Measurements from ENCODE around the gene TRIP12. TPM values are rescaled to one million over a fixed set of nuclear protein-coding genes. Genes with fewer than 3 reads are reported as not detected.
"Not testable (repeated sequence)": the region's sequence is repeated elsewhere in the genome, so short reads cannot be mapped to it uniquely, and the experiment has no call there.

TRIP12 gene
- total RNA-seq, 1 donor from 2014 or later, result 79.4 TPM

- H3K27me3 ChIP-seq, result no peaks in the 10 kb centered on the region
- no peak for DNase-seq (ENCODE audit: low spot score in 2 of 2)
- H3K27ac ChIP-seq, result no peak overlapping the region
- H3K36me3 ChIP-seq, result no peaks in the 10 kb centered on the region
- H3K9me3 ChIP-seq, result no peaks in the 10 kb centered on the region
- no peaks in the 10 kb centered on the region for H3K4me1 ChIP-seq
- no peak for TF ChIP-seq CTCF (IDR thresholded peaks at IDR 0.05)
- intact Hi-C loops (cut with DNase I), result loop anchor here (1.0 kb wide), 1 partner anchor 10 kb away; no protein-coding TSS in a partner anchor
- no peak overlapping the region for H3K4me3 ChIP-seq
Measured at GRCh38 chr2:229927817-229928321, 6.1 kb upstream of the TRIP12 start.

GRCh38 chr2:229925201-229925600 is 3.4 kb upstream of the TRIP12 start:
- Histone ChIP-seq H3K4me1 (no peaks in the 10 kb centered on the region), H3K4me3 (no peak overlapping the region), H3K9me3 (no peaks in the 10 kb centered on the region), H3K36me3 (no peaks in the 10 kb centered on the region), H3K27me3 (no peaks in the 10 kb centered on the region), H3K27ac (no peak overlapping the region)
- no peak for TF ChIP-seq CTCF (IDR thresholded peaks at IDR 0.05)
- no peak for DNase-seq (ENCODE audit: low spot score in 2 of 2)
- intact Hi-C loops (cut with DNase I), result no loop called here

- DNase-seq (ENCODE audit: low spot score in 2 of 2); H3K36me3 ChIP-seq; H3K4me1 ChIP-seq; H3K9me3 ChIP-seq; H3K27me3 ChIP-seq; H3K27ac ChIP-seq; H3K4me3 ChIP-seq: not testable (repeated sequence)
- intact Hi-C loops (cut with DNase I), result loop anchor here (5.0 kb wide), 1 partner anchor 493 kb away; the partner anchor contains the start of gene SP100
Measured at GRCh38 chr2:229924541-229924940, 2.7 kb upstream of the TRIP12 start.

- H3K4me3 ChIP-seq, result peak within 1 kb of the TSS; percentile 95 to 98
- DNase-seq (ENCODE audit: low spot score in 2 of 2), result peak; percentile 45 to 92
- H3K27me3 ChIP-seq, result no peaks in the 10 kb centered on the region
- no peak for TF ChIP-seq CTCF (IDR thresholded peaks at IDR 0.05)
- peaks cover 0 to 10% of the 10 kb centered on the region in 2 donors for H3K4me1 ChIP-seq
- H3K36me3 ChIP-seq, result peaks cover 0 to 1% of the 10 kb centered on the region in 2 donors
- peak within 1 kb of the TSS; percentile 99 for H3K27ac ChIP-seq
- intact Hi-C loops (cut with DNase I), result loop anchor here (2.0 to 5.0 kb wide), 2 partner anchors 122 to 495 kb away; partner anchors contain the start of gene SP100
- no peaks in the 10 kb centered on the region for H3K9me3 ChIP-seq
Measured at GRCh38 chr2:229922449-229923386, 909 bp upstream of the TRIP12 start, which contains the start of gene FBXO36. Gene FBXO36, plus strand, starts transcription at chr2:229922503. Its CDS starts 11 bp downstream, at chr2:229922514.

- intact Hi-C loops (cut with DNase I), result loop anchor here (2.0 to 5.0 kb wide), 2 partner anchors 496 to 1544 kb away; partner anchors contain the start of genes NCL and SP100
- Histone ChIP-seq H3K36me3 (peaks cover 0 to 6% of the 10 kb centered on the region in 2 donors), H3K9me3 (no peaks in the 10 kb centered on the region), H3K27ac (peak overlapping the region; percentile 99), H3K4me3 (peak overlapping the region; percentile 95 to 98), H3K4me1 (peaks cover 0 to 10% of the 10 kb centered on the region in 2 donors), H3K27me3 (no peaks in the 10 kb centered on the region)
- DNase-seq (ENCODE audit: low spot score in 2 of 2), result peak; percentile 34 to 84
- TF ChIP-seq CTCF (IDR thresholded peaks at IDR 0.05), result no peak
Measured at GRCh38 chr2:229921101-229921891, 513 bp downstream of the TRIP12 start.
